Activated T-cell treated with anti-CD3 and anti-CD28 coated beads, Interleukin-2, amount 50 U/mL, for 24 hours (primary cell): ENCODE measurements around the gene ZSWIM8.
"Not testable (repeated sequence)": the region's sequence is repeated elsewhere in the genome, so short reads cannot be mapped to it uniquely, and the experiment has no call there.

Experiments
- DNase-seq: peaks from one replicate; pipeline ENCODE4 v3.0.0-alpha.2; 2020
- H3K27ac Mint-ChIP-seq: 2 replicates; pipeline ENCODE4 v1.8.0; 2020; ENCODE audit warnings: mild to moderate bottlenecking, mixed read lengths
- H3K27me3 Mint-ChIP-seq: 2 replicates; pipeline ENCODE4 v1.8.0; 2020; ENCODE audit warnings: mixed read lengths
- H3K36me3 Mint-ChIP-seq: 2 replicates; pipeline ENCODE4 v1.8.0; 2020; ENCODE audit warnings: low read depth, mixed read lengths
- H3K4me1 Mint-ChIP-seq: 2 replicates; pipeline ENCODE4 v1.8.0; 2020; ENCODE audit warnings: low read depth, mixed read lengths
- H3K4me3 Mint-ChIP-seq: 2 replicates; pipeline ENCODE4 v1.8.0; 2020; ENCODE audit warnings: mild to moderate bottlenecking, moderate library complexity, mixed read lengths
- H3K9me3 Mint-ChIP-seq: 2 replicates; pipeline ENCODE4 v1.8.0; 2020; ENCODE audit warnings: mixed read lengths

The ZSWIM8 gene

DNA sequence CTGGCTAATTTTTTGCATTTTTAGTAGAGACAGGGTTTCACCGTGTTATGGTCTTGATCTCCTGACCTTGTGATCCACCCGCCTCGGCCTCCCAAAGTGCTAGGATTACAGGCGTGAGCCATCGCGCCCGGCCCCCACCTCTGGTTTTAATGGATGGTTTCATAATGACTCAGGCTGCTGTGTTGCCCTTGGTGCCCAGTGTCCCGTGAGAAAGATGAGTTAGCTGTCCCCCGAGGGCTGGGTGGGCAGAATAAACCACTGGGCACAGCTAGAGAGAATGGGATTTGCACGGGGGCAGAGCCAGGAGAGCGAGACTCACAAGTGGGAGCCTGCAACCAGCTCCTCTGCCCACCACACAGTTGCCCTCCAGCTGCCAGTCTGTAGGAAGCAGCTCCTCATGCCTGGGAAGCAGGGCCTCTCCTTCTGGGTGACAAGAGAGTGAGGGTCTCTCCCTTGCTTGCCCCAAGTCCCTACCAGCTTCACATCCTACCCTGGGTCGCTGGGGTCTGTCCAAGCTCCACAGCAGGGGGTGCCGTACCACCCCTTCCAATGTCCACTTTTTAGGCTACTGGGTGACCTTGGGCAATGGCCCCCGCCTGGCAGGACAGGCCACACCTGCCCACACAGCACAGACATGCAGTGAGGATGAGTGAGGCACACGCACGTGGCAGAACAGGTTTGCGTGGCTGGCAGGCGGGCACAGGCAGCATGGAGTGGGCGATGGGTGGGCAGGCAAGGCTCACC, 42.1 kb downstream of the ZSWIM8 start:
- Mint-ChIP-seq H3K4me1 (no peaks in the 10 kb centered on the region), H3K36me3 (peaks cover 51% of the 10 kb centered on the region), H3K27ac (peak overlapping the region; percentile 45)

DNA sequence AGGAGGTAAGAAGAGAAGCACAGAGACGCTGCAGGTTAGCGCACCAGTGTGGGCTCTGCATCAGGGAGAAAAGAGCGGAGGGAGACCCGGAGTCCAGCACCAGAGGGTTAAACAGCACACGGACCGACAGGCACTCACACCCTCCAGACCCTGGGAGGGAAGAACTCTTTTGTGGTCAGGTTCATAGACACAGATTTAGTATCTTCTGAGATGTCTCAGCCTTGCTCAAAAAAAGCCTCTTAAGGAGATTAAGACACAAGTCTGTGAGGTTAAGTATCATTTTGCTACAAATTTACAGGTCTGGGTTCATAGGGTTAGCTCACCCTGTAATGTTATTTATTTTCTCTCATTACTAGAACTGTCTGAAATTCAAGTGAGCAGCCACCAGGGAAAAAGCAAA, 42.8 kb downstream of the ZSWIM8 start:
- Mint-ChIP-seq H3K36me3 (peaks cover 48% of the 10 kb centered on the region), H3K27ac (peak overlapping the region; percentile 45), H3K4me1 (no peaks in the 10 kb centered on the region), H3K9me3 (no peaks in the 10 kb centered on the region), H3K27me3 (no peaks in the 10 kb centered on the region), H3K4me3 (no peak overlapping the region)
- DNase-seq = no peak

More for the DNA sequence above, 42.1 kb downstream of the ZSWIM8 start:
- no peak for DNase-seq
- Mint-ChIP-seq H3K27me3 (no peaks in the 10 kb centered on the region), H3K9me3 (no peaks in the 10 kb centered on the region), H3K4me3 (no peak overlapping the region)

DNA sequence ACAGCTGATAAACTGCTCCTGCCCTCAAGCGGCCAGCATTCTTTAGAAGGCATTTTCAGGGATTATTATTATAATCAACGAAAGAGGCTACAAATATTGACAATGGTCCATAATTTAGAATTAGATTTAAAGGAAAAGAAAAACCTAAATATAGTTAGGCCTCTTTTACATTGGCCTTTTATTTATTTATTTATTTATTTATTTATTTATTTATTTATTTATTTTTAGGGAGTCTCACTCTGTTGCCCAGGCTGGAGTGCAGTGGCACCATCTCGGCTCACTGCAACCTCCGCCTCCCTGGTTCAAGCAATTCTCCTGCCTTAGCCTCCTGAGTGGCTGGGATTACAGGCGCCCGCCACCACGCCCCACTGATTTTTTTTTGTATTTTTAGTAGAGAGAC, 43.7 kb downstream of the ZSWIM8 start:
- H3K27me3 Mint-ChIP-seq, H3K9me3 Mint-ChIP-seq, DNase-seq, H3K4me1 Mint-ChIP-seq, H3K4me3 Mint-ChIP-seq, H3K27ac Mint-ChIP-seq: not testable (repeated sequence)
- peaks cover 38% of the 10 kb centered on the region for H3K36me3 Mint-ChIP-seq

DNA sequence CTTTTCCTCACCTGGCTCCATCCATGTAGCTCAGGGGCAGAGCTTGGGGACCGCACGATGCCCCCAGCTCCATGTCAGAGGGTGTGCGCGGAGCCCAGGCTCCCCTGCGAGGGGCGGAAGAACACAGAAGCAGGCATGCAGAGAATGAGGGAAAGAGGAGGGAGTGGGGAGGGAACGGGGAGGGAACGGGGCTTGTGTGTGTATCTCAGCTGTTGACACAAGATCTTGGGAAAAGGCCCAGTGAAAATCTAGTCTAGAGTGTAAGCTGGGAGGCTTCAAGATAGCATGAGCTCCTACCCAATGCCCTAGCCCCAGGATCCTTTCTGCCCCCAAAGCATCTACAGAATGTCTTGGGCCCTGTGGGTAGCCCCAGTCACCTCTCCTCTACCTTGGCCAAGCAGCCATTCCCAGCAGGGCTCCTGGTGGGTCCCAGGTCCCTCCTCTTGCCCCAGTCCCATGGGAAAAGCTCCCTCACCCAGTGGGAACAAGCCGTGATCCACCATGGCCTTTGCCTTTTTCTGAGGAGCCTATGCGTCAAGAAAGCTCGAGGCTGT, 51.1 kb downstream of the ZSWIM8 start:
- no peak for DNase-seq
- H3K36me3 Mint-ChIP-seq = peaks cover 59% of the 10 kb centered on the region
- H3K27ac Mint-ChIP-seq = no peak overlapping the region
- no peaks in the 10 kb centered on the region for H3K4me1 Mint-ChIP-seq
- no peak overlapping the region for H3K4me3 Mint-ChIP-seq
- H3K27me3 Mint-ChIP-seq = no peaks in the 10 kb centered on the region
- no peaks in the 10 kb centered on the region for H3K9me3 Mint-ChIP-seq

DNA sequence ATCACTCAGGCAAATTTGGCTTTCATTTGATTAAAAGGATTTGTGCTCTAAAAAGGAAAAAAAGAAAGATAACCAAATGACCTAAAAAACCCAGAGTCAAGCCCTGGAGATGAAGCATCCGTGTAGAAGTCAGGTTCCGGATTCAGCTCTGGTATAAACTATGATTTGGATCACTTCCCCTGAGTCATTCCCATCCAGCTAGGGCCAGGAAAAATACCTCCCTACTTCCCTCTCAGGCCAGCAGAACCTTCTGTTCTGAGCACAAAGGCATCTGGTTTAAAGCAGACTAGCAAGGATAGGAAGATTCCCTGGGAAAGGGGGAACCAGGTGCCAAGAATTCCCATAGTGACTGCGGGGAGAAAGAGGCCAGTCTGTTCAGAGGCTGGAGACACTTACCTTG, 51.7 kb downstream of the ZSWIM8 start:
- no peak overlapping the region for H3K4me3 Mint-ChIP-seq
- no peaks in the 10 kb centered on the region for H3K27me3 Mint-ChIP-seq
- no peak overlapping the region for H3K27ac Mint-ChIP-seq
- H3K36me3 Mint-ChIP-seq = peaks cover 64% of the 10 kb centered on the region
- H3K9me3 Mint-ChIP-seq = no peaks in the 10 kb centered on the region
- no peak for DNase-seq
- H3K4me1 Mint-ChIP-seq = no peaks in the 10 kb centered on the region

DNA sequence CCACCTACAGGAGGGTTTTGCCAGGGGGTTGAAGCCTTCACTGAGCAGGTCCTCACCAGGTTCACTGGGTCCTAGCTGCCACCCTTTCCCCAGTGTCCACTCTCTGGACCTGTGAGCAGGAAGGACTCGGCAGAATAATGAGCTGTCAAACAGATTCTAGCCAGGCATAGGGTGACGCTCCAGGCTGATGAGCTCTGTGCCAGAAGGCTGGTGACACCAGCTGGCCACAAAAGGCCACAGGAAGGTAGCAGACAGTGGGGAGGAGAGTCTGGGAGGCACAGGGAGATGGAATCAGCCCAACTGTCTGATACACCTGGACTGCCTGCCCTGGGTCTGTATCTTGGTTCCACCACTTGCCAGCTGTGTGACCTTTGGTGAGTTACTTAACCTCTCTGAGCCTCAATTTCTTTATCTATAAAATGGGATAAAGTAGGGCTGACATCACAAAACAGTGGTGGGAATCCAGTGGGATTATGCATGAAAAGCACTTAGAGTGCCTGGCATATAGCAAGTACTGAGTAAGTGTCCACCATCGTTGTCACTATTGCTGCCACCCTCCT, 52.7 kb downstream of the ZSWIM8 start:
- H3K27me3 Mint-ChIP-seq = no peaks in the 10 kb centered on the region
- no peak overlapping the region for H3K4me3 Mint-ChIP-seq
- no peak overlapping the region for H3K27ac Mint-ChIP-seq
- no peaks in the 10 kb centered on the region for H3K4me1 Mint-ChIP-seq
- no peaks in the 10 kb centered on the region for H3K9me3 Mint-ChIP-seq
- DNase-seq = no peak
- H3K36me3 Mint-ChIP-seq = peaks cover 74% of the 10 kb centered on the region

DNA sequence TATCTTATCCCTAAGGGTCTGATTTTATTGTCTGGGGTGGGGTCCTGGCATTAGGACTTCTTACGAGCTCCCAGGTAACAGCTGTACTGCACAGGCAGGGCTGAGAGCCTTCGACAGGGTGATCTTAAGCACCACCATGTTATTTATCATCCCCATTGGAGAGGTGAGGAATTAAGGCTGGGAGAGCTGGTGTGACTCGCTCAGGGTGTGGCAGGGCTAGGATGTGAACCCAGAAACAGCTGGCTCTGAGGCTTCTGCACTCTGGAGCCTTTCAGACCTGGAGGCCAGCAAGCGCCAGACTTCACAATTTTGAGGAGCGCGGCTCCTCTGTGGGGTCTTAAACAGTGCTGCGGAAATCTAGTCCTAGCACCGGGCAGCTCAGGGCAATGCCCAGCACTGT, 53.4 kb downstream of the ZSWIM8 start:
- H3K27ac Mint-ChIP-seq = no peak overlapping the region
- DNase-seq = no peak
- H3K9me3 Mint-ChIP-seq = no peaks in the 10 kb centered on the region
- H3K27me3 Mint-ChIP-seq = no peaks in the 10 kb centered on the region
- no peak overlapping the region for H3K4me3 Mint-ChIP-seq
- H3K36me3 Mint-ChIP-seq = peaks cover 82% of the 10 kb centered on the region
- H3K4me1 Mint-ChIP-seq = no peaks in the 10 kb centered on the region

DNA sequence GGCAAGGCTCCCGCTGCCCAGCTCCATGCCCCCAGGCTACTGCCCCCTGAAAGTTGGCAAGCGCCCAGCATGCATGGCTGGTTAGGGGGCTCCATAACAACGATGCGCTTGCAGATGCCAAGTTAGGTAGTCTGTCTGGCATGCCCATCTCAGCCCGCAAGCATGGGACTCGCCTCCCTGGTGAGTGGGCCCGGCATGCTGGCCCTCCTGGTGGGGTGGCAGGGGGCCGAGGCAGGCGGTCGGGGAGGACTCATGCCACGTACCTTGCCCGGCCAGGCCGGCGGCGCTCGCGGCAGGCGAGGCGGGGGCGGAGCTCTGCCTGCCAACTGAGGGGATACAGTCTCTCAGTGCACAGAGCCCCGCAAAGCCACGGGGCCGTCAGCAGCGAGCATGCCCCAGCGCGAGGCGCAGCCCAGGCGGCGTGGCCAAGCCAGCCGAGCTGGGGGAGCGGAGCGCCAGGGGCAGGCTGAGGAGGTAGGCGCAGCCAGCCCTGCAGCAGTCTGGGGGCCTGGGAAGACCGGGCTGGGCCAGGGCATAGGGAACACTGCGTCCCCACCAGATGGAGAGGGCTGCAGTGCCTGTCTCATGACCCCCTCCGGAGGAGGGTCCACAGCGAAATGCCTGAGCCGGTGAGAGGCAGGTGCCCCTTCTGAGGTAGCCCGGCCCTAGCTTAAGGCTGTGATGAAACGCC, 54.0 kb downstream of the ZSWIM8 start:
- Mint-ChIP-seq H3K4me1 (no peaks in the 10 kb centered on the region), H3K36me3 (peaks cover 82% of the 10 kb centered on the region), H3K27me3 (no peaks in the 10 kb centered on the region), H3K9me3 (no peaks in the 10 kb centered on the region), H3K4me3 (no peak overlapping the region), H3K27ac (no peak overlapping the region)
- no peak for DNase-seq

DNA sequence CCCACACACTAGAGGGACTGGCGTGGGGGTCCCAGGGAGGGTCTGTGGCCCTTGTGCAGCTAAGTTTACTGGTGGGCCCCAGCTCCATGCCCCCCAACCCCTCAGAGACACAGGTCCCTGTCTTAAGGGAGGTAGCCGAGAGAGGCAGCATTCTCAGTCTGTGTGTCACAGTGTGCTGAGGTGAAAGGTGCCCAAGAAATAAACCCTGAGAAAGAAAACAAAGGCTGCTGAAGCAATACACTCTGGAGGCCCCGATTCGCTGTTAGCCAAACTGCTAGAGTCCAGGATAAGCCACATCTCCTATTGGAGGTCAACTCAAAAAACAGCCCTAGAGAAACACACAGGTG, 54.6 kb downstream of the ZSWIM8 start:
- Mint-ChIP-seq H3K4me3 (no peak overlapping the region), H3K36me3 (peaks cover 81% of the 10 kb centered on the region), H3K9me3 (no peaks in the 10 kb centered on the region), H3K27ac (peak overlapping the region; percentile 28), H3K27me3 (no peaks in the 10 kb centered on the region), H3K4me1 (no peaks in the 10 kb centered on the region)
- DNase-seq = no peak

DNA sequence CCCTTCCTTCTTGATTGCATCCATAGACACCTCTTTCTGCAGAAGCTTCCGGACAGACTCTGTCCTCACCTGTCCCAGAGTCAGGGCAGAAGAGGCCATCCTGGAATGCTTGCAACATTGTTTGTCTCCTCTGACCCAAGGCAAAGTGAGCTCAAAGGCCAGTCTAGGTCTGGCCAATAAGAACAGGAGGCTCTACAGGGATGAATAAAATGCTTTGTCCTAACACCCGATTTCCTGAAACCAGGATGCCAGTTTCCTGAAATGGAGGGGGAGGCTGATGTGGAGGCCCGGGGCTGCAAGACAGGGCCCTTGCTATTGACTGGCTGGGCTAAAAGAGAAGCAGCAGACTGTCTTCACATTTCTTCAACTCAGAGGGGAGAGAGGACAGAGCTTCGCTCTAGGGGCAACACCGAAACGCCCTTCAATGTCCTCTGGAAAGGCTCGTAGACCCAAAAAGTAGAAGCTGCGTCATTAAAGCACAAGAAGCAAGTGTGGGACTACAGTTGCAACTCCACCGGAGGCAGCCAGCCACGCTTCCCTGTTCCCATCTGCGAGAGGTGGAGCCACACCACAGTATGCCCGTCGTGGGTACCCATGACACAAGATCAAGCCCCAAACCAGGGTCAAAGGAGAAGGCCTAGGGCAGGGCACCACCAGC, 55.1 kb downstream of the ZSWIM8 start:
- Mint-ChIP-seq H3K9me3 (no peaks in the 10 kb centered on the region), H3K27me3 (no peaks in the 10 kb centered on the region), H3K4me3 (no peak overlapping the region), H3K36me3 (peaks cover 80% of the 10 kb centered on the region), H3K4me1 (no peaks in the 10 kb centered on the region), H3K27ac (peak overlapping the region; percentile 28)
- no peak for DNase-seq

DNA sequence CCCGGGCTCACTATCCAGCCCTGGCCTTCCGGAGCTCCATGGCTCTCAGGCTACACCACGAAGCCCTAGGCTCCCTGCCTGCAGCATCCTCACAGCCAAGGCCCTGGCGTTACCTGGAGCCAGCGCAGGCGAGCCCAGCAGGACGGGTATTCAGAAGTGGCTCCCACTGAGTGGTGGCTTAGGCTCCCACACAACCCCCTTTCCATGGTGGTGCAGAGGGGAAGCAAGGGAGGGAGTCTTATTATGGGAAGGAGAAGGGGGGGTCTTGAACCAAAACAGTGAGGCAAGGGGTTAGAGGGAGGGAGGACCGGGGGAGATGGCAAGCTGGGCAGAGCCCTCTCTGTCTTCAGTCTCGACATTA, 55.6 kb downstream of the ZSWIM8 start:
- no peaks in the 10 kb centered on the region for H3K4me1 Mint-ChIP-seq
- no peak for DNase-seq
- H3K27ac Mint-ChIP-seq = no peak overlapping the region
- no peak overlapping the region for H3K4me3 Mint-ChIP-seq
- H3K9me3 Mint-ChIP-seq = no peaks in the 10 kb centered on the region
- no peaks in the 10 kb centered on the region for H3K27me3 Mint-ChIP-seq
- H3K36me3 Mint-ChIP-seq = peaks cover 80% of the 10 kb centered on the region

DNA sequence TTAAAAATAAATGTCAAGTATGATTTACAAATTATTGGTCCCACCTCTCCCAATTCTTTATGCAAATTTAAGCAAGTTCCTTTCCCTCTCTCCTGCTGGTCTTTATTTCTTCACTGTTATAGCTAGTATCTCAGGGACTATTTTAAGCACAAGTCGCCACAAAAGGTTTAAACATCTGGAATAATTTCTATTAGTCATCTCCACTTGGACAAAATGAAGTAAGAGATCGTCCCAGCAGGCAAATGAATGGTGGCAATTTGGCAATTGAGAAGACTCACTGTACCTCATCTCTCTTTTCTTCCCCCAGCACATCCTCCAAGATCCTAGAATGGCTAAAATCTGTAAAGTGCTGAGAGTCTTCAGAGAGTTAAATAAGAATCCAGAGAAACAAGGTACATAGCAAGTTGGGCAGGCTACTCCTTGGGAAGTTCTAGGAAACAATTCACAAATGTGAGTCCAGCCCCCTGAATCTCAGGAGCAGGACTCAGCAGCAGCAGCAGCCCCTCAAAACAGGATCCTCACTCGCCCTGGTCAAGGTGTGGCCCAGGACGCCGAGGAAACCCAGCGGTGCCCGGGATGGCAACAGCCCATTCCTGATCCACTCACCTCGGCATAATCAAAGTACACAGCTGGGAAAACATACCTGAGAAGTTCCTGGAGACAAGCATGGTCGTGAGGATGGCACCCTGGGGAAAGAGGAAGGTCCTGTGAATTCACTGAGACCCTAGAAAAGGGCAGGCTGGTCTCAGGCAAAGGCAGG, 56.3 kb downstream of the ZSWIM8 start:
- Mint-ChIP-seq H3K9me3 (no peaks in the 10 kb centered on the region), H3K4me3 (no peak overlapping the region), H3K27me3 (no peaks in the 10 kb centered on the region), H3K27ac (no peak overlapping the region), H3K4me1 (no peaks in the 10 kb centered on the region), H3K36me3 (peaks cover 82% of the 10 kb centered on the region)
- no peak for DNase-seq

DNA sequence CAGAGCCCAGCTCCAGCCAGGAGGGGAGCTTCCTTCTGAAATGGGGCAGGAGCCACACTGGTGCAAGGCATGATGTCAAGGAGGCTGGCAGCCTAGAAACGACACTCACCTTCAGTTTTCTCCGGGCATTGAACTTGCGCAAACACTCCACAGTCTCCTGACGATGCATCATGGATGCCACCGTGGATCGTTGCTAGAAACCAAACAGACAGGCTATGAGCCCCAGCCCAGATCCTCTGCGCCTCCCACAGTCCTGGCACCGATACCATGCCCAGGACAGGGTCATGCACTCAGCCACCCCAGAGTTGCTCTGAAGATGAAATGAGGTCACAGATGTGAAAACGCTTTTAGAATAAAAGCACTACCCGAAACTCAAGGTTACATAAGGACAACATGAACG, 56.9 kb downstream of the ZSWIM8 start:
- Mint-ChIP-seq H3K36me3 (peaks cover 82% of the 10 kb centered on the region), H3K4me1 (no peaks in the 10 kb centered on the region), H3K4me3 (no peak overlapping the region), H3K9me3 (no peaks in the 10 kb centered on the region), H3K27me3 (no peaks in the 10 kb centered on the region), H3K27ac (no peak overlapping the region)
- DNase-seq = no peak

DNA sequence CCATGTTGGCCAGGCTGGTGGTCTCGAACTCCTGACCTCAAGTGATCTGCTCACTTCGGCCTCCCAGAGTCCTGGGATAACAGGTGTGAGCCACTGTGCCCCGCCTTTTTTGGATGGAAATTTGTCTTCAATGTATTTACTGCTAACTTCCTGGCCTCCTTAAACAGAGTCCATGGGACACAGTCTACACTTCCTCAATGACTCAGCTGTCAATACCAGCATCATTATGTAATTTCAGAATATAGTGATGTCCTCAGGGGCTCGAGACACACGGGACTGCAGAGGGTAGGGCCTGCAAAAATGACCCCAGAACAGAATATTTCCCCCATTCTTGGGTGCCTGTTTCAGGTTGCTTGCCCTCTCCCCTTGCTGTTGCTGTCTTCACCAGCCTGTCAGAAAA, 57.9 kb downstream of the ZSWIM8 start:
- H3K36me3 Mint-ChIP-seq = peaks cover 83% of the 10 kb centered on the region
- no peaks in the 10 kb centered on the region for H3K4me1 Mint-ChIP-seq
- H3K9me3 Mint-ChIP-seq = no peaks in the 10 kb centered on the region
- no peaks in the 10 kb centered on the region for H3K27me3 Mint-ChIP-seq
- no peak overlapping the region for H3K4me3 Mint-ChIP-seq
- H3K27ac Mint-ChIP-seq = no peak overlapping the region
- DNase-seq = no peak
